HG03280 (cell line): ENCODE data around the gene DPYD.

Experiments
- ATAC-seq: cut with Tn5 transposase; IDR thresholded peaks from one replicate; pipeline ENCODE4 v1.9.1; 2021; ENCODE audit warnings: mild to moderate bottlenecking, moderate library complexity; ENCODE audit not compliant: unreplicated experiment

The DPYD gene

DNA sequence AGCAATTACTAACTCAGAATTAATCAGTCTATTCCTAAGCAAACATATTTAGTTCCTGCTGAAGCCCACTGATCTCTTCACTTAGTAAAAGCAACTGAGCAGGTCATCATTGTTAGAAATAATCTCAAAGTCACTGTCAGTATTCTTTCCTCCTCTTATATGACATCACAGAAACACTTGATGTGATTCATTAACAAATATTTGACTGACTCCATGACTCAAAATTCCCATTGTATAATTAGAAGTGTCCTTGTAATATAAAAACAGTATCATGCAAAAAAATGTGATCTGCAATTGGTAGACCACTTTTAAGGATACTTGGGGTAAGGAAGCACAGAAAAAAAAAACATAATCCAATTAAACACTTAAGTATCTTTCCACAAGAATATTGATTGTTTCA, 194.4 kb downstream of the DPYD start:
- ATAC-seq: no peak

DNA sequence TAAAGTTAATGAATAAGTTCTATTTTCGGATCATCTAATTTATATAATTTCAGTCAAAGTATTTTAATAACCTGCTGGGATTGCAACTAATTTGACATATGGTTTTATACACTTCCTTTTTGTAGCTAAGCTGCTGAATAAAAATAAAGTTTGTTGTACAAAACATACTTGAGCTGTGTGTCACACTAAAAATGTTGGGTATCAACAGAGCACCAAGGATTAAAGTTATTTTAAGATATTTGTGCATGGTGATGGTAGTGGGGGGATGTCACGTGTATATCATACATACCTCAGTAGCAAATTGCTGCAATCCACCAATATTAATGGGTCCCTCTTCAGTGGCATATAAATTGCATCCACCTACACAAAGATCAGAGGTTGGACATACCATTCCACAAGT, 199.6 kb downstream of the DPYD start:
- no peak for ATAC-seq

DNA sequence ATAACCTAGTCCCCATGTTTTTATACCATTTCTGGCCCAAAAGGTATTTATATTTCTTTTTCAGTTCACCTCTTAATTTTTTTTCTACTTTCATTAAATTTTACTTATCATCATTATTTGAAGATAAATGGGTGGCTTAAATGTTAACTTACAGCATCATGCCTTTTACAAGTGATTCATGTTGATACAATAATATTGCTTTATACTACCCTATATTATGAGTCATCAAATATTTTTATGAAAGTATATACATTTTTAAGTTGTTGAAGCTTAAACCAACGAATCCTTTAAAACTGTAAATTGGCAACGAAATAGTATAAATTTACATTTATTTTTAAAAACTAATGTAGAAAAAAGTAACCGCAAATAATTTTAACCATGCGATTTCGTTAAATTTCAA, 207.9 kb downstream of the DPYD start:
- ATAC-seq: no peak

DNA sequence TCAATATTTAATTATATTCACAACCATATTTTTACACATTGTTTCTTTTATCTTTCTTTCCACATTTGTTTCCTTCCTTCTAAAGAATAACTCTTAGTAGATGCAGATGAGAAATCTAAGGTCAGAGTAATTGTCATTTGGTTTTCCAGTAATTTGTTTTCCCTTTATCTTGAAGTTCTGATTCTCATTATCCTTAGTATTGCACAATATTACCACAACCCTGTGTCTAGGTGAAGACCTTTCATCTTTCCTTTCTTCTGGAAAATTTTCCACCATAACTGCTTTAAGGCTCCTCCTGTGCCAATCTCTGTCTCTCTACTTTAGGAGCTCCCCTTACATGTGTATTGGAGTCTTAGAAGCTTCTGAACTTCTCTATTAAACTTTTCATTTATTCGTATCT, 209.0 kb downstream of the DPYD start:
- no peak for ATAC-seq

DNA sequence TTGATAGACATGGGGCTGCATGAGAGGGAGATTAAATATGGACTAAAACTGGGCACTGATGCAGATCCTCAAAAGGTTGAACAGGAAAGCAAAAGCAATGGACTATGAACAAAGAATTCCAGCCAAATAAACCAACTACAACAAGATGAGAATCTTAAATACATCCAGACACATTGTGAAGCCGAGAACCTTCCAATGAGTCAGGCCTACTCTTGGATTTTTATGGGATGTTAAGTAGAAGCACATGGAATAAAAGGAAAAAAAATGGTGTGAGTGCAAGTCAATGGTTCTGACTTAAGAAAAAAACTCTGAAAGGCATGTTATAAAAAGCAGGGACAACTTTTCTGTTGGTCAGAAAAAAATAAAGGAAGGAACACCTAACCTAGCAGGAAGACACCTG, 227.2 kb downstream of the DPYD start:
- ATAC-seq: no peak

DNA sequence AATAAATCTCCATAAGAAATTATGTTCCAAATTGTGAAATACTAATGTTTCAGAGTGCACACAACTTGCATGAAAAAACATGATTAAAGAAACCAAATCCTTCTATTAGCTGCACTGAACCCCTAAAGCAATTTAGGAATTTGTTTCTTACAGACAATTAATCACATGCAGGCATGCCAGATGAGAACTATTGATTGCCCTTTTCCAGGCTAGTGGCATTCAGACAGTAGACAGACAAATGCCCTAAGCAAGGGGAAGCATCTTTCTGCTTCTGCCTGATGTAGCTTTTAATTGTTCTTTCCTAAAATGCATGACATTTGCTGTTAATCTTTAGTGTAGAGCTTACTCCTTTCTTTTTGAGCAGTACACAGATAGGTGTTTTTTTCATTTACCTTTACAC, 229.5 kb downstream of the DPYD start:
- ATAC-seq: no peak

DNA sequence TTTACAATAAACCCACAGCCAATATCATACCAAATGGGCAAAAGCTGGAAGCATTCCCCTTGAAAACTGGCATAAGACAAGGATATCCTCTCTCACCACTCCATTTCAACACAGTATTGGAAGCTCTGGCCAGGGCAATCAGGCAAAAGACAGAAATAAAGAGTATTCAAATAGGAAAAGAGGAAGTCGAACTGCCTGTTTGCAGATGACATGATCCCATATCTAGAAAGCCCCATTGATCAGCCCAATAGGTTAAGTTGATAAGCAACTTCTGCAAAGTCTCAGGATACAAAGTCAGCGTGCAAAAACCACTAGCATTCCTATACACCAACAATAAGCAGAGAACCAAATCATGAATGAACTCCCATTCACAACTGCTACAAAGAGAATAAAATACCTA, 235.5 kb downstream of the DPYD start:
- no peak for ATAC-seq

DNA sequence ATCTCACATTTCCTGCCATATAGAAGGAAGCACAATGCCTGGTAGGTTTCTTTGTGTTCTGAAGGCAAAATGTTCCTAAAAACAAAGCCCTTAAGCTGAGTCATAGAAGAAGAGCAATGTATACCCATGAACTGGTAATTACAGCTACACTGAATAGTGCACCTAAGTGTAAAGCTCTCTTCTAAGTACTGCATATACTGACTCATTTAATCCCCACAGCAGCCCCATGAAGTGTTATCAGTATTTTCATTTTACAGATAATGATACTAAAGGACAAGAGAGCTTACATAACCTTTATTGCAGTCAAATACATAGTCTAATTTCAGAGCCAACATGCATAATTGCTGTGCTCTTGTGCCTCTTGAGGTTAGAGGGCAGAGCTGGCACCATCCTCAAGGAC, 239.9 kb downstream of the DPYD start:
- ATAC-seq: no peak

DNA sequence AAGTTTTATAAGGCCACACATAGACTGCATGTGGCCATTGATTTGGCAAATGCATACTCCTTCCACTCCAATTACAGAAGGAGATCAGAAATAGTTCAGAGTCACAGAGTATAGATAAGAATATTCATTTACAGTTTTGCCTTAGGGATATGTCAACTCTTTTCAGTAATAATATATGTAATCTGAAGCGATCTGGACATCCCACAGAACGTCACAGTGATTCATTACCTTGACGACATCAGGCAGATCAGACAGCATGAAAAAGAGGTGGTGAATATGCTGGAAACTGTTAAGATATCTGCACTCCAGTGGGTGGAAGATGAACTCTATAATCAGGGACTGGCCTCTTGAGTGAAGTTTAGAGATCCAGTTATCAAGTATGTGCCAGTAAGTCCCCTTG, 240.4 kb downstream of the DPYD start:
- ATAC-seq: no peak

DNA sequence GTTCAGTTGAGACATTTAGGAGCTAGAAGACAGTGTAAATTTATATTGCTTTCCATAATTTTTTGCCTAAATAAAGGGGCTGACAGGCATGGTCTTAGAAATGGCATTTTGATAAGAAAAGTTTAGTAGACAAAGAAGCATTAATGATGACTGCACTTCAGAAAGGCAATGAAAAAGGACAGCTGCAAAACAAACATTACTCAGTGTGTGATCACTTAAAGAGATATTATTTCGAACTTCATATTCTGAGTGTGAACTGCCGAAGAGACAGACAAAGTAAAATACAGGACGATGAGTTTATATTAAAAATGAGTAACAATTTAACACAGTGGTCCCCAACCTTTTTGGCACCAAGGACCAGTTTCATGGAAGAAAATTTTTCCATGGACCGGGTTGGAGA, 243.1 kb downstream of the DPYD start:
- ATAC-seq: no peak

DNA sequence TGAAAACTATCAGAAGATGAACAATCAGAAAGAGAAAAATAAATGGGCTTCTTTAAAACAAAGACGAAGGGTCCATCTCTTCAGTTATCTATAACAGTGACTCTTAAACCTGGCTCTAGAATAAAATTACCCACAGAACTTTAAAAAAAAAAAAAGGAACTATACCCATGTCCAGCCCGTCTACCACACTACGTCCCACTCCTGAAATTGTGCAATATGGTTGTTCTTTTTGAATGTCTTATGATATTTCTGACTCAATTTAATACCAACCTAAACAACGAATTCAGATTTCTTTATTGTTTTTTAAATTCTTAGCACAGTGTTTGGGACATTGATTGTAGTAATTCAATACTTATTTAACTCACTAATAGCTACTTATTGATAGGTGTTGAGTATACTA, 246.3 kb downstream of the DPYD start:
- no peak for ATAC-seq

DNA sequence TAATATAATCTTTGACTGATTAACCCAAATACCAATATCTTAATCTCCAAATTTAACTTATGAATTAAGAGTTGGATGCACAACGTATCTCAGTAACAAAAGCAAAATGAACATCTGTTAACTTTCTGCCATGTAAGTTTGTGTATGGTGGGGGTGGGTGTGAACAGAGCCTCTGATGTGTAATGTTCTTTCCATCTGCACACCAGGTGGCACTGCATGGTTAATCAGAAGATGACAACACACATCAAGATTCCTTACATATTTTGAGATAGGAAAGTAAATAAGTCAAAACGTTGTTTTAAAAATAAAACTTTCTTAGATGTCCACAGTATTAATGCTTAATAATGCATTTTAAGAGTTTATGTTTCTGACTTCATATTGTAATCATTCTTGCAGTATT, 251.9 kb downstream of the DPYD start:
- no peak for ATAC-seq

DNA sequence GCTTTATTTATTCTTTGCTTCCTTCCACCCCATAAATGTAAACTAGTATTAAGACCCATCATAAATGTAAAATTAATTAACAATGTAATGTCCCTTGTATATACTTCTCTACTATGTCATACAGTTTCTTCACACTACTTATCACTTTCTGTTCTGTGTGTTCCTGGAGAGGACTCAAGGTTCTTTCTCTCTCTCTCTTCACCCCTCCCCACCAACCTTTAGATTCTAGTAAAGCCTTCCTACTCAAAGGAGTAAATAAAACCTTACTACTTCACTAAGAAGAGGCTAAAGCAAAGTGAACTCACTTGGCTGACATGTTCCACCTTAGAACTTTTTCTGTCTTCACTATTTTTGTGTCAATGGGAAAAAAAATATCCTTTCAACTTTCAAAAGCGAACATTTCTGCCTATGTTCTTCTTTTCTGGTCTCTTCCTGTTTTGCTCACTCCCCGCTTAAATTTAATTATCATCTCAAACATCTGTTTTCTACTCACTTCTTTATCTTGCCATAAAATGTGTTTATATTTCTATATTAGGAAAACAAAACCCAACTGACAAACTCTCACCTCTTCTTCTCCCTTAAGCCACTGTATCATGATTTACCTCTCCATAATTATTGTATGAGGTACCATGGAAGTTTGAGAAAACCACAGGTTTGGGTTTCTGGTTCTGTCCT, 260.3 kb downstream of the DPYD start:
- no peak for ATAC-seq

DNA sequence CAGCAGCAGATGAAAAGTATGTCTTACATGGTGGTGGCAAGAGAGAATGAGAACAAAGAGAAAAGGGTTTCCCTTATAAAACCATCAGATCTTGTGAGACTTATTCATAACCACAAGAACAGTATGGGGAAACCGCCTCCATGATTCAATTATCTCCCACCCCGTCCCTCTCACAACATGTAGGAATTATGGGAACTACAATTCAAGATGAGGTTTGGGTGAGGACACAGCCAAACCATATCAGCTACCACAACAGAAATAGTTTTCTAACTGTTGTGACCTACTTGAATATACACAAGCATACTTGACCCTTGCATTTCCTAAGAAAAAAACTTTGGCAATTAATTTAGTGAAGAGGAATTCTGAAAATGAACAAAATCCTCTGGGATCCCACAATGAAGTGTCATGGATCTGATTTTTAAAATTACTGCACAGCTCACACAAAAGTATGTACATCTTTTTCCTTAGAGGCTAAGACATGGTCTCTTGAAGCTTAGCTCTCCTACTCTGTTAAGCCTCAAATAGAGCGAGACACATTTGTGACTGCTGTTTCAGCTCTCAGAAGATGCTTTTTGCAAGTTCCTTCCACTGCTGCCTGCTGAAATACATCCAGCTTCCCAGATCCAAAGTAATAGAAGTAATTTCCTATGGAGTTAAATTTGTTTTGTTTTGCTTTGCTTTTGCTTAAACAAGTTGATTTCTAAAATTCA, 265.8 kb downstream of the DPYD start:
- no peak for ATAC-seq

DNA sequence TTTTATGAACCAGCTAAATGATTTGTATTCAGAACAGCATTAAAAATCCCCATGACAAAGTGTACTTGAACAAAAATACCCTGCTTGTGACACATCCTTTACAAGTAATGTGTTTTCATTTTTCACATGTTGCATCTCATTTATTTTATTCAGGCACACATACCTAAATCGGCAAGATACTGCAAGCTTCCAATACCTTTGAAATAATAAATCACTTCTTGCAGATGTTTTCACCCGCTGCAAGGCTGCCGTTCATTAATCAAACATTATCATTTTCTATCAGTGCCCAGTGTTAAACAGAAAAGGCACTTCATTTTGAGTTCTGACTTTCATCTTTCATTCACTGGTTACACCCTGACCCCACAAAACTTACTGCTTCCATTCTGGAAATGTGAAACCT, 269.6 kb downstream of the DPYD start:
- no peak for ATAC-seq

DNA sequence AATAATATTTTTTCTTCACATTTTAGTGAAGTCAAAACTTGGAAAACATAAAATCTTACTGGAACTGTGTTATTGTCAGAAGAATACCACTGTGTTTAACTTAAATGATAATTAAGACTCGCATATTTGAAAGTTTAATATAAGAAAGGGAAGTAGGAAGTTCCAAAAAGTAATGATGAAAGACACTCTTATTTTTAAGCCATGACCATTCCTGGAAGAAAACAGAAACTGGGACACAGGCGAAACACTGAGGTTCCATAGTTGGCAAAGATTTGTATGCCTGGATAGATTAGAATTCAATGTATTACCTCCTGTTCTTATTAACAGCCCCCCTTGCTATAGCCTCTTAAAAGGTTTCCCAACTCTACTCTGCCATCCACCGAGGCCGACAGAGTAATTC, 271.2 kb downstream of the DPYD start:
- ATAC-seq: no peak

DNA sequence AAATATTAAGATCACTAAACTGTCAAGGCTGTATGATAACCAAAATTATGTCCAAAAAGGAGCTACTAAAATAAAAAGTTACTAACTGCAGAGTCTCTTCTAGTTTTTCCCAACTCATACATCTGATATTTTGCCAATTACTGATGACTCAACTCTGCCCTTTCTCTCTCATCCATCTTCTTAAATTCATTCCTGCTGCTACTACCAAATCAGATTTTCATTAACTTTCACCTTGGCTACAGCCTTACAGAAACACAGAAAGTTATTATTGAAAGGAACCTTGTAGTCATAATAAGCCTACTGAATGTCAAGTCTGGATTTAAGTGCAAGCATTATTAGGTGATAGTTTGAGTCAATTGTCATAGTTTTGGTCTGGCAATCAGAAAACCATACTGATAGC, 273.1 kb downstream of the DPYD start:
- no peak for ATAC-seq

DNA sequence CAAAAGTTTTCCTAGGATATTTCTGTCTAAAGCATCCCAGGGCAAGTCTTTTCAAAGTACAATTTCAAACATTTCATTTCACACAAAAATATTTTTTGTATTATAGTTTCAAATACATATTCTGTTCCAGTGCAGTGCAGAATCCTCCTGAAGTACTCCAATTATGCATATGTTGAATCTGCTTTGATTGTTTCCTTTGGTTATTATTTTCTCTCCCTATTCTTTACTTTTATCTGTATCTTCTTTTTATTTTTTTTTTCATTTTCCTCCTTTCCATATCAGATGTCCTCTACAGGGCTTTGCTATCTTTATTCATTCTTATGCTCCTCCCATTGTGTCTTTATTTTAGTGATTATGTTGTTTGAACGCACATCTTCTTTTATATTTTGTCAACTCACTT, 274.8 kb downstream of the DPYD start:
- ATAC-seq: no peak

DNA sequence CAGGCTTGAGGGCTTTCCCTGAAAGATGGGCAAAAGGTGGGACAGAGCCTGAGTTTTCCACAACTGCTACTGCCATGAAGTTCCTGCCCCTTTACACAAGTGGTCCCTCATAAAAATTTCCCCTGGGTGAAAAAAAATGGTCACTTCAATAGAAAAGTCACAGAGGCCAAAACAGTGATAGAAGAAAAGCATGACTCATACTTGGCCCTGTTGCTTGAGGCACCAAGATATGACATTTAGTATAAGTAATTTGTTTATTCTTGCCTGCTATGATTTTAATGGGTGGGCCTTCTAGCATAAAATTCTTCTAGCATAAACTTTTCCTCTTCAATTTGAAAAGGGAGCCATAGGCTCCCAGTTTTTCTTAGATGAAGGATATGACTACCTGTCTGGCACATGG, 280.2 kb downstream of the DPYD start:
- ATAC-seq: no peak

DNA sequence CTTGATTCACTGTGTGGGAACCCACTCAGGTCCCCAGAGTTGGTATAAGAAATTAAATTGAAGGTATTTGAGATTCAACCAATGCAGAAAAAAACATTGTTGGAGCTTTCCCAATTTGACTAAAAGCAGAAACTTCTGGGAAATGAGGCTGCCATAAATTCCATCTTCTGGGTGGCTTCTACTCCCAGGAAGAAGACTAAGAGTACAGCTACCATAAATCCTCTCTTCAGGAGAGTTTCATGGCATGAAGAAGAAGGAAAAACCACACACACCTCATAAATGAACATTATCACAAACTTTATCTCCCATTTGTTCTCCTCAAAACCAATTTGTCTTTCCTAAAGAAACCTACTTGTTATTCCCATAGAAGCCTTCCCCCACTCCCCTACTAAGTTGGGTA, 283.9 kb downstream of the DPYD start:
- no peak for ATAC-seq

DNA sequence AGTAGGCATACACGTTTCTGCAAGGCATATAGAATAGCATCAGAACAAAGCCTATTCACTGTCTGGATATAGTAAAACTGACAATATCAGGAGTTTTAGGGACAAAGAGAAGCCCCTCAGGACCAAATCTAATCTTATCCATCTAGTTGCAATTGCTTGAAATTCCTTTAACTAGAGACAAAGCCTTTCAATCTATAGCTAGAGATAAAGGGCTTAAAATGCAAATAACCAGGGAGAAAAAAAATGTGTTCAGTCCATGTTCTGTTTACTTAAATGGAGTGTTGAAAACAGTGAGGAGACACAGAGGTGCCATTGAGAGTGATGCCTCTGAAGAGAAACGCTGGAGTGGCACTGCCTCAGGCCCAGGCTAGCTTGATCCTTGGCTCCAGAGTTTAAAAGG, 286.1 kb downstream of the DPYD start:
- ATAC-seq: no peak

DNA sequence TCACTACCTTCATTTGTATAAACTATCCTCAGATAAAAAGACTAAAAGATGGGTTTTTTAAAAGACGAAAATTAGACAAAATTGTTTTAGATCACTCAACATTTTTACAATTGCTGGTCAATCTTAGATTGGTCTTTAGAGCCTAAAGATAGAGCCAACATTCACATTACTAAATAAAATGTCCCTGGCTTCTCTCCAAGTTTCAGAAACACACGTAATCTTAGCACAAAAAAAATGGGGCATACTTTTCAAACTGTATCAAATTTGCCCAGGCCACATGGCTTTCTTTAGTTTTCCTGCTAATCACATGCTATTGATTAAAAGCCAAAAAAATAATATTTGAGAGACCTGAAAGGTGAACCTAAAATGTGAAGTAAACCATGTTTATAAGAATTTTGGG, 288.1 kb downstream of the DPYD start:
- no peak for ATAC-seq

DNA sequence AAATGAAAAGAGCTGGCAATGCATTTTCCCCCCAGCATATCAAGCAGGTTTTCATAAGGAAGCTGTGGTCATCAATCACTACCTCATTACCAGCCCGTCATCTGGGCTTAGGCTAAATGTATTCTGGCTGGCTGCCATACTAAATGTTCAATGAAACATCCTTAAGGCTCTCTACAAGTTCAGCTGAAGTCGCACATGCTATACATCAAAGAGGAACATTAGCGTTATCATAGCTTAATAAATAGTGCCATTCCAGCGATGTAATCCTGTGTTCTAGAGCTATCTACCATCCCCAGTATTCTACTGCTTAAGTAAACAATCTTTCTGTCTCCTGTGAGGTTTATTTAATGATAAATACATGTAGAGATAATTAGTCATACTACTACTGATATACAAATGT, 288.8 kb downstream of the DPYD start:
- no peak for ATAC-seq
